Neutrophil (primary cell): ENCODE data around the gene SUMF1.

ENCODE experiments used
- H3K27ac ChIP-seq: fragments of 200-600 bp; sonication (generic); 2 replicates; pipeline ENCODE4 v1.5.1; 2016; ENCODE audit warnings: mild to moderate bottlenecking, moderate library complexity
- H3K27me3 ChIP-seq: fragments of 200-600 bp; sonication (generic); 2 replicates; pipeline ENCODE4 v1.6.0; 2016; ENCODE audit warnings: mild to moderate bottlenecking
- H3K36me3 ChIP-seq: fragments of 200-600 bp; sonication (generic); 2 replicates; pipeline ENCODE4 v1.5.1; 2017
- H3K4me1 ChIP-seq, 2 experiments: fragments of 200-600 bp in 1 of 2; sonication (generic) in 1 of 2; 1 replicate in 1 of 2; 2 replicates in 1 of 2; pipeline versions ENCODE4 v1.5.1 to v1.6.1; 2013 to 2016; ENCODE audit warnings: low read depth in 1 of 2, low read length in 1 of 2, mild to moderate bottlenecking in 1 of 2, moderate library complexity in 1 of 2; ENCODE audit not compliant: control insufficient read depth in 1 of 2, insufficient read depth in 1 of 2
- H3K4me3 ChIP-seq, 2 experiments: fragments of 200-600 bp in 1 of 2; sonication (generic) in 1 of 2; 1 replicate in 1 of 2; 2 replicates in 1 of 2; pipeline ENCODE4 v1.5.1; 2013 to 2016; ENCODE audit warnings: low read depth in 1 of 2, low read length in 1 of 2, mild to moderate bottlenecking in 1 of 2, moderate library complexity in 1 of 2
- H3K9me3 ChIP-seq: fragments of 200-600 bp; sonication (generic); 2 replicates; pipeline ENCODE4 v1.5.1; 2016
- CTCF ChIP-seq: fragments of 200-600 bp; sonication (generic); IDR thresholded peaks from 2 replicates; pipeline ENCODE4 v1.5.1; 2016; ENCODE audit warnings: antibody characterized with exemption

Gene SUMF1

GRCh38 chr3:4340411-4341335 lies 126.4 kb downstream of the SUMF1 start:
- peaks cover 0 to 8% of the 10 kb centered on the region in 2 experiments for H3K4me1 ChIP-seq
- no peaks in the 10 kb centered on the region for H3K27me3 ChIP-seq
- no peak overlapping the region for H3K4me3 ChIP-seq
- H3K27ac ChIP-seq = no peak overlapping the region
- no peaks in the 10 kb centered on the region for H3K9me3 ChIP-seq
- no peak for TF ChIP-seq CTCF
- H3K36me3 ChIP-seq = no peaks in the 10 kb centered on the region

GRCh38 chr3:4340077-4340410 lies 127.0 kb downstream of the SUMF1 start:
- Histone ChIP-seq H3K36me3 (no peaks in the 10 kb centered on the region), H3K4me3 (no peak overlapping the region), H3K27me3 (no peaks in the 10 kb centered on the region), H3K27ac (no peak overlapping the region), H3K4me1 (peaks cover 0 to 6% of the 10 kb centered on the region in 2 experiments), H3K9me3 (no peaks in the 10 kb centered on the region)
- TF ChIP-seq CTCF = no peak

- Histone ChIP-seq H3K27me3 (no peaks in the 10 kb centered on the region), H3K9me3 (no peaks in the 10 kb centered on the region), H3K4me1 (peaks cover 0 to 6% of the 10 kb centered on the region in 2 experiments), H3K36me3 (no peaks in the 10 kb centered on the region), H3K27ac (no peak overlapping the region), H3K4me3 (no peak overlapping the region)
- no peak for TF ChIP-seq CTCF
Measured at GRCh38 chr3:4338751-4339150, 128.3 kb downstream of the SUMF1 start.

- no peak overlapping the region for H3K4me3 ChIP-seq
- H3K27me3 ChIP-seq = no peaks in the 10 kb centered on the region
- no peak overlapping the region for H3K27ac ChIP-seq
- H3K4me1 ChIP-seq = peaks cover 0 to 6% of the 10 kb centered on the region in 2 experiments
- no peak for TF ChIP-seq CTCF
- H3K9me3 ChIP-seq = no peaks in the 10 kb centered on the region
- H3K36me3 ChIP-seq = no peaks in the 10 kb centered on the region
Measured at GRCh38 chr3:4336850-4337546, 130.1 kb downstream of the SUMF1 start.

GRCh38 chr3:4335840-4336562 lies 131.1 kb downstream of the SUMF1 start:
- no peak overlapping the region for H3K27ac ChIP-seq
- peaks cover 0 to 6% of the 10 kb centered on the region in 2 experiments for H3K4me1 ChIP-seq
- H3K9me3 ChIP-seq = no peaks in the 10 kb centered on the region
- no peaks in the 10 kb centered on the region for H3K27me3 ChIP-seq
- no peaks in the 10 kb centered on the region for H3K36me3 ChIP-seq
- no peak for TF ChIP-seq CTCF
- H3K4me3 ChIP-seq = no peak overlapping the region
